IMR-90 (cell line): Measurements from ENCODE around the gene ANKRD44.

Experiments
- BHLHE40 ChIP-seq: fragments of 150-350 bp; IDR thresholded peaks from 2 replicates; pipeline ENCODE4 v1.6.1; 2016; ENCODE audit warnings: mild to moderate bottlenecking, low read depth, low read length
- CEBPB ChIP-seq: IDR thresholded peaks from 2 replicates; pipeline ENCODE4 v1.6.1; 2012; ENCODE audit warnings: low read depth, low read length, improper control_type of control experiment
- CTCF ChIP-seq: conservative IDR thresholded peaks from 2 replicates; pipeline ENCODE4 v1.5.1; 2012; ENCODE audit warnings: mild to moderate bottlenecking, low read depth, low read length, improper control_type of control experiment
- FOS ChIP-seq: fragments of 150-350 bp; IDR thresholded peaks from 2 replicates; pipeline ENCODE4 v1.6.1; 2016; ENCODE audit warnings: low read depth, low read length
- MAFK ChIP-seq: IDR thresholded peaks from 2 replicates; pipeline ENCODE4 v1.6.1; 2012; ENCODE audit warnings: low read depth, low read length, improper control_type of control experiment
- MAZ ChIP-seq: IDR thresholded peaks from 2 replicates; pipeline ENCODE4 v1.6.1; 2012; ENCODE audit warnings: low read depth, mild to moderate bottlenecking, low read length, improper control_type of control experiment, moderate library complexity, borderline replicate concordance
- MXI1 ChIP-seq: IDR thresholded peaks from 2 replicates; pipeline ENCODE4 v1.6.1; 2012; ENCODE audit warnings: low read depth, mild to moderate bottlenecking, low read length, moderate library complexity, borderline replicate concordance
- NFE2L2 ChIP-seq: fragments of 150-350 bp; IDR thresholded peaks from 2 replicates; pipeline ENCODE4 v1.6.1; 2016; ENCODE audit warnings: low read depth, mild to moderate bottlenecking, low read length
- POLR2A ChIP-seq: IDR thresholded peaks from 2 replicates; pipeline ENCODE4 v1.6.1; 2012; ENCODE audit warnings: mild to moderate bottlenecking, low read depth, low read length
- RAD21 ChIP-seq: IDR thresholded peaks from 2 replicates; pipeline ENCODE4 v1.6.1; 2012; ENCODE audit warnings: low read length, improper control_type of control experiment
- RCOR1 ChIP-seq: IDR thresholded peaks from 2 replicates; pipeline ENCODE4 v1.6.1; 2012; ENCODE audit warnings: mild to moderate bottlenecking, low read length, improper control_type of control experiment; ENCODE audit not compliant: insufficient replicate concordance
- RFX5 ChIP-seq: IDR thresholded peaks from 2 replicates; pipeline ENCODE4 v1.8.0; 2012; ENCODE audit warnings: low read depth, mild to moderate bottlenecking, low read length, moderate library complexity
- SMC3 ChIP-seq: fragments of 150-350 bp; IDR thresholded peaks from 2 replicates; pipeline ENCODE4 v1.6.1; 2016; ENCODE audit warnings: low read depth, mild to moderate bottlenecking, antibody characterized with exemption, low read length, moderate library complexity

GRCh38 chr2:196956069-196956468, 354.5 kb downstream of the ANKRD44 start:
- TF ChIP-seq CTCF (no peak), RCOR1 (no peak), POLR2A (no peak), BHLHE40 (no peak), RAD21 (no peak), RFX5 (no peak), MAFK (no peak), CEBPB (no peak), MXI1 (no peak), MAZ (no peak), FOS (no peak), SMC3 (no peak), NFE2L2 (no peak)
